ENCODE measurements around the gene ADCY5. TPM values are rescaled to one million over a fixed set of nuclear protein-coding genes. Genes with fewer than 3 reads are reported as not detected.

ADCY5 gene
- total RNA-seq = 1 to 10 TPM; 3.1 to 6.6 TPM
- 1 to 10 TPM in 1 of 2 donors, under 1 TPM in 1; 0.74 to 2.7 TPM for polyA plus RNA-seq

DNA sequence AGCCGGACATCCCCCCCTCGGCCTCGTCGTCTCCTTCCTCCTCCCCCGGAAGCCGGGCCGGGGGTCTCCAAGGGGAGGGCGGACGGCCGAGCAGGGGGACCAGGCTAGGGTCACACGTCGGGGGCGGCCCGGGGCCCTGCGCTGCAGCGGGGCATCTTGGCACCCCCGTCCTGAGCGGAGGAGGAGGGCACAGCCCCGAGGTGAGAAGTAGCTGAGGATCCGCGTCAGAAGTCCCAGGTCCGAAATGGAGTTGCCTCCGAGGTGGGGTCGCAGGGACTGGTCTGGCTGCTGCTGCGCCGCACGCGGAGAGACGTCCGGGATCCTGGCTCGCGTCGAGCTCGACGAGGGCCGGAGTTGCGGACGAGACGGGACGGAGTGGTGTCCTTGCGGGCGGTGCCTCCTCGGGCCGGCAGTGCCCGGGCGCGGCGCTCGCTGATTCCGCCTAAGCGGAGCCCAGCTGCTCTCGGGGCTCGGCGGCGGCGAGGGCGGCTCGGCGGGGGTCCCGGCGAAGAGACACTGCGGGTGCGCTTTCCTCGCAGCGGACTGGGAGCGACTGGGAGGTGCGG is at the start of gene ADCY5:
TSS of gene ADCY5 (minus strand) at position 555 of the 566 bp plus-strand sequence. CDS start at position 10, 545 bp downstream.
- no peaks in the 10 kb centered on the region for H3K36me3 ChIP-seq (ENCODE audit: control insufficient read depth in 4 of 4, insufficient read depth in 3 of 4, low read depth in 1 of 4, low read length in 3 of 4)
- H3K27ac ChIP-seq (ENCODE audit: low read depth in 1 of 2, low read length in 2 of 2) = peak within 1 kb of the TSS; percentile 14 to 45
- no peak for TF ChIP-seq SP1 (IDR thresholded peaks at IDR 0.05)
- no peak for TF ChIP-seq HNF4A (conservative IDR thresholded peaks at IDR 0.05)
- TF ChIP-seq RXRA (IDR thresholded peaks at IDR 0.05) = no peak
- no peak for TF ChIP-seq FOXA2 (IDR thresholded peaks at IDR 0.05)
- TF ChIP-seq, protein P1, sequence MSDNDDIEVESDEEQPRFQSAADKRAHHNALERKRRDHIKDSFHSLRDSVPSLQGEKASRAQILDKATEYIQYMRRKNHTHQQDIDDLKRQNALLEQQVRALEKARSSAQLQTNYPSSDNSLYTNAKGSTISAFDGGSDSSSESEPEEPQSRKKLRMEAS (IDR thresholded peaks at IDR 0.05) = no peak
- no peak for TF ChIP-seq GABPA (IDR thresholded peaks at IDR 0.05 in 1 of 2, conservative IDR thresholded peaks at IDR 0.05 in 1 of 2)
- TF ChIP-seq EGR1 (IDR thresholded peaks at IDR 0.05; ENCODE audit: low read depth in 2 of 2) = no peak
- H3K27me3 ChIP-seq (ENCODE audit: control insufficient read depth in 4 of 4, insufficient read depth in 4 of 4, low read length in 3 of 4) = peaks cover 0 to 2% (median under 1%) of the 10 kb centered on the region in 4 donors
- peak within 1 kb of the TSS in 2 of 3 donors; percentile 45 to 63 for H3K4me3 ChIP-seq (ENCODE audit: low read depth in 1 of 3, low read length in 3 of 3)
- WGBS = 4% methylated on average over 67 of the region's 67 CpGs
- no peaks in the 10 kb centered on the region for H3K9me3 ChIP-seq (ENCODE audit: control insufficient read depth in 4 of 4, low read length in 3 of 4)
- H3K4me1 ChIP-seq (ENCODE audit: control insufficient read depth in 4 of 4, insufficient read depth in 4 of 4, low read length in 3 of 4) = peaks cover 4 to 19% (median 5%) of the 10 kb centered on the region in 4 donors
- DNase-seq (ENCODE audit: low spot score) = peak; percentile 36
- no peak within 1 kb of the TSS for H3K9ac ChIP-seq (ENCODE audit: low read depth in 1 of 2, low read length in 2 of 2)

DNA sequence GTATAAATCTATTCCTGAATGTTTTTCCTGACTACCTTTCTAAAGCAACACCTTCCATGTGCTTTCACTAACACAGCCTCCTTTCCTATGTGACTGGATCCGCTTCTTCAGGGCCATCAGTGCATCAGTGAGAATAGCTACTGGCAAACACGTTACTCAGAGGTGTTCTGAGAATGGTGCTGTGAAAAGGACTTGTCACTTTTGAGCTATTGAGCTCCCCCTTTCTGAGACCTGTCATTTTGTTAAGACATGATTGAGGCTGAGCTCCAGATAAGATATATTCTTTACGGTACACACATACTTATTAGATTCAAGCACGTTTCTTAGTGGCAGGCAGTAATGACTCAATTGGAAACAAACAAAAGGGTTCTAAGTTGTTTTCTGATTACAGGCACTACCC is 45.0 kb upstream of the ADCY5 start:
- H3K27ac ChIP-seq (ENCODE audit: low read depth in 1 of 2, low read length in 2 of 2) = no peak overlapping the region
- no peaks in the 10 kb centered on the region for H3K9me3 ChIP-seq (ENCODE audit: control insufficient read depth in 4 of 4, low read length in 3 of 4)
- no peaks in the 10 kb centered on the region for H3K27me3 ChIP-seq (ENCODE audit: control insufficient read depth in 4 of 4, insufficient read depth in 4 of 4, low read length in 3 of 4)
- TF ChIP-seq SP1 (IDR thresholded peaks at IDR 0.05) (no peak), NR2F2 (IDR thresholded peaks at IDR 0.05) (no peak), GABPA (IDR thresholded peaks at IDR 0.05 in 1 of 2, conservative IDR thresholded peaks at IDR 0.05 in 1 of 2) (no peak), HNF4A (conservative IDR thresholded peaks at IDR 0.05) (no peak)
- TF ChIP-seq, protein P2, sequence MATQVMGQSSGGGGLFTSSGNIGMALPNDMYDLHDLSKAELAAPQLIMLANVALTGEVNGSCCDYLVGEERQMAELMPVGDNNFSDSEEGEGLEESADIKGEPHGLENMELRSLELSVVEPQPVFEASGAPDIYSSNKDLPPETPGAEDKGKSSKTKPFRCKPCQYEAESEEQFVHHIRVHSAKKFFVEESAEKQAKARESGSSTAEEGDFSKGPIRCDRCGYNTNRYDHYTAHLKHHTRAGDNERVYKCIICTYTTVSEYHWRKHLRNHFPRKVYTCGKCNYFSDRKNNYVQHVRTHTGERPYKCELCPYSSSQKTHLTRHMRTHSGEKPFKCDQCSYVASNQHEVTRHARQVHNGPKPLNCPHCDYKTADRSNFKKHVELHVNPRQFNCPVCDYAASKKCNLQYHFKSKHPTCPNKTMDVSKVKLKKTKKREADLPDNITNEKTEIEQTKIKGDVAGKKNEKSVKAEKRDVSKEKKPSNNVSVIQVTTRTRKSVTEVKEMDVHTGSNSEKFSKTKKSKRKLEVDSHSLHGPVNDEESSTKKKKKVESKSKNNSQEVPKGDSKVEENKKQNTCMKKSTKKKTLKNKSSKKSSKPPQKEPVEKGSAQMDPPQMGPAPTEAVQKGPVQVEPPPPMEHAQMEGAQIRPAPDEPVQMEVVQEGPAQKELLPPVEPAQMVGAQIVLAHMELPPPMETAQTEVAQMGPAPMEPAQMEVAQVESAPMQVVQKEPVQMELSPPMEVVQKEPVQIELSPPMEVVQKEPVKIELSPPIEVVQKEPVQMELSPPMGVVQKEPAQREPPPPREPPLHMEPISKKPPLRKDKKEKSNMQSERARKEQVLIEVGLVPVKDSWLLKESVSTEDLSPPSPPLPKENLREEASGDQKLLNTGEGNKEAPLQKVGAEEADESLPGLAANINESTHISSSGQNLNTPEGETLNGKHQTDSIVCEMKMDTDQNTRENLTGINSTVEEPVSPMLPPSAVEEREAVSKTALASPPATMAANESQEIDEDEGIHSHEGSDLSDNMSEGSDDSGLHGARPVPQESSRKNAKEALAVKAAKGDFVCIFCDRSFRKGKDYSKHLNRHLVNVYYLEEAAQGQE (IDR thresholded peaks at IDR 0.05) = no peak
- WGBS = 91% methylated on average over 4 of the region's 4 CpGs
- no peak overlapping the region for H3K9ac ChIP-seq (ENCODE audit: low read depth in 1 of 2, low read length in 2 of 2)
- no peak for DNase-seq (ENCODE audit: low spot score)
- peaks cover 3 to 41% (median 28%) of the 10 kb centered on the region in 4 donors for H3K36me3 ChIP-seq (ENCODE audit: control insufficient read depth in 4 of 4, insufficient read depth in 3 of 4, low read depth in 1 of 4, low read length in 3 of 4)
- no peaks in the 10 kb centered on the region for H3K4me1 ChIP-seq (ENCODE audit: control insufficient read depth in 4 of 4, insufficient read depth in 4 of 4, low read length in 3 of 4)
- no peak overlapping the region for H3K4me3 ChIP-seq (ENCODE audit: low read depth in 1 of 3, low read length in 3 of 3)

DNA sequence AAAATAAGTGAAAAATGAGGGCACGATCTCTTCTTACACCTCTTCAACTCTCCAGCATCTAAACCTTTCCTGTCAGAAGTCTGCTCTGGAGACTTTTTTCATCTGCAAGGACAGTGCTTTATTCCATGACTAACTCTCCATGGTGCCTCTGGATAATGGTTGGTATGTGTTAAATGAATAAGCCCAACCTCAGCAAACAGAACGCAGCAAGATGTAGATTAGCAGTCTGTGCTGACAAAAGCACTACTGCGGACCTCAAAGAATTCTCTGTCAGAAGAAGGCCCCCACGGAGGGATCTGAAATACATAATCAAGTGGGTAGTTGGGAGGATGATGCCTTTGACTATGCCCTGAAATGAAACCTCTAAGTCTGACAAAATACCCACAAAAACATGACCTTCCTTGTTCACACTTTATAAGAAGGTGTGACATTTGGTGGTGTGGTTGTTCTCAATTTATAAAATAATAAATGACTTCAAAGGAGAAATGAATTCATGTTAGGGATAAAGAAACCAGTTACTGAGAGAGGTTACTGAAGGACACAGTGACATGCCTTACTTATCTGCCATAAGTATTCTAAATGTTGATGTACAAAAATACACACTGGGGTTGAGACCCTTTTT is 43.2 kb upstream of the ADCY5 start:
- Histone ChIP-seq H3K27me3 (ENCODE audit: control insufficient read depth in 4 of 4, insufficient read depth in 4 of 4, low read length in 3 of 4) (no peaks in the 10 kb centered on the region), H3K4me3 (ENCODE audit: low read depth in 1 of 3, low read length in 3 of 3) (no peak overlapping the region), H3K36me3 (ENCODE audit: control insufficient read depth in 4 of 4, insufficient read depth in 3 of 4, low read depth in 1 of 4, low read length in 3 of 4) (peaks cover 0 to 26% (median 16%) of the 10 kb centered on the region in 4 donors), H3K4me1 (ENCODE audit: control insufficient read depth in 4 of 4, insufficient read depth in 4 of 4, low read length in 3 of 4) (no peaks in the 10 kb centered on the region), H3K9ac (ENCODE audit: low read depth in 1 of 2, low read length in 2 of 2) (no peak overlapping the region), H3K9me3 (ENCODE audit: control insufficient read depth in 4 of 4, low read length in 3 of 4) (no peaks in the 10 kb centered on the region), H3K27ac (ENCODE audit: low read depth in 1 of 2, low read length in 2 of 2) (no peak overlapping the region)
- 82% methylated on average over 4 of the region's 4 CpGs for WGBS
- TF ChIP-seq EGR1 (IDR thresholded peaks at IDR 0.05; ENCODE audit: low read depth in 2 of 2) (no peak), FOXA1 (IDR thresholded peaks at IDR 0.05) (no peak)
- TF ChIP-seq, protein P3, sequence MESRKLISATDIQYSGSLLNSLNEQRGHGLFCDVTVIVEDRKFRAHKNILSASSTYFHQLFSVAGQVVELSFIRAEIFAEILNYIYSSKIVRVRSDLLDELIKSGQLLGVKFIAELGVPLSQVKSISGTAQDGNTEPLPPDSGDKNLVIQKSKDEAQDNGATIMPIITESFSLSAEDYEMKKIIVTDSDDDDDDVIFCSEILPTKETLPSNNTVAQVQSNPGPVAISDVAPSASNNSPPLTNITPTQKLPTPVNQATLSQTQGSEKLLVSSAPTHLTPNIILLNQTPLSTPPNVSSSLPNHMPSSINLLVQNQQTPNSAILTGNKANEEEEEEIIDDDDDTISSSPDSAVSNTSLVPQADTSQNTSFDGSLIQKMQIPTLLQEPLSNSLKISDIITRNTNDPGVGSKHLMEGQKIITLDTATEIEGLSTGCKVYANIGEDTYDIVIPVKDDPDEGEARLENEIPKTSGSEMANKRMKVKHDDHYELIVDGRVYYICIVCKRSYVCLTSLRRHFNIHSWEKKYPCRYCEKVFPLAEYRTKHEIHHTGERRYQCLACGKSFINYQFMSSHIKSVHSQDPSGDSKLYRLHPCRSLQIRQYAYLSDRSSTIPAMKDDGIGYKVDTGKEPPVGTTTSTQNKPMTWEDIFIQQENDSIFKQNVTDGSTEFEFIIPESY (IDR thresholded peaks at IDR 0.05) = no peak
- TF ChIP-seq, protein P4, sequence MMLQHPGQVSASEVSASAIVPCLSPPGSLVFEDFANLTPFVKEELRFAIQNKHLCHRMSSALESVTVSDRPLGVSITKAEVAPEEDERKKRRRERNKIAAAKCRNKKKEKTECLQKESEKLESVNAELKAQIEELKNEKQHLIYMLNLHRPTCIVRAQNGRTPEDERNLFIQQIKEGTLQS (IDR thresholded peaks at IDR 0.05) = no peak
- no peak for DNase-seq (ENCODE audit: low spot score)

Measured in liver (tissue), 9 donors.